H1 (cell line): Measurements from ENCODE around the gene PINK1.

Experiments
- ATF3 ChIP-seq: IDR thresholded peaks from 2 replicates; pipeline ENCODE4 v1.6.1; 2011; ENCODE audit warnings: low read depth, mild to moderate bottlenecking, low read length; ENCODE audit not compliant: insufficient read depth
- CTCF ChIP-seq, 3 experiments: IDR thresholded peaks; 1 replicate in 2 of 3; 2 replicates in 1 of 3; pipeline versions ENCODE4 v1.5.1 to v1.6.1; 2011; ENCODE audit warnings: low read length in 3 of 3, mild to moderate bottlenecking in 3 of 3, inconsistent platforms in 2 of 3, low read depth in 1 of 3, moderate library complexity in 1 of 3; ENCODE audit not compliant: insufficient read depth in 1 of 3; ENCODE audit errors: control extremely low read depth in 1 of 3
- EP300 ChIP-seq, 2 experiments: IDR thresholded peaks; 1 replicate in 1 of 2; 2 replicates in 1 of 2; pipeline ENCODE4 v1.6.1; 2011 to 2012; ENCODE audit warnings: low read depth in 2 of 2, low read length in 2 of 2, mild to moderate bottlenecking in 2 of 2, borderline replicate concordance in 1 of 2, inconsistent platforms in 1 of 2, moderate library complexity in 1 of 2
- KDM1A ChIP-seq: fragments of 200-600, 300-600 bp; sonication (generic); IDR thresholded peaks from 2 replicates; pipeline ENCODE4 v1.7.1; 2016; ENCODE audit warnings: mild to moderate bottlenecking, low read length, borderline replicate concordance
- POLR2A ChIP-seq, 2 experiments: IDR thresholded peaks; 1 replicate in 1 of 2; 2 replicates in 1 of 2; pipeline ENCODE4 v1.6.1; 2011; ENCODE audit warnings: low read depth in 2 of 2, low read length in 2 of 2, mild to moderate bottlenecking in 2 of 2; ENCODE audit errors: control extremely low read depth in 1 of 2
- POLR2AphosphoS5 ChIP-seq: IDR thresholded peaks from 2 replicates; pipeline ENCODE4 v1.6.1; 2011; ENCODE audit warnings: low read depth, low read length
- RAD21 ChIP-seq, 2 experiments: IDR thresholded peaks in 1 of 2; conservative IDR thresholded peaks in 1 of 2; 2 replicates each; pipeline ENCODE4 v1.6.1; 2011; ENCODE audit warnings: low read depth in 2 of 2, low read length in 2 of 2, improper control_type of control experiment in 1 of 2, inconsistent platforms in 1 of 2, mild to moderate bottlenecking in 1 of 2, moderate library complexity in 1 of 2
- RFX5 ChIP-seq: IDR thresholded peaks from 2 replicates; pipeline ENCODE4 v1.6.1; 2011; ENCODE audit warnings: low read depth, low read length, improper control_type of control experiment, borderline replicate concordance
- TAF1 ChIP-seq: IDR thresholded peaks from 2 replicates; pipeline ENCODE4 v1.6.1; 2011; ENCODE audit warnings: mild to moderate bottlenecking, low read depth, low read length
- TCF12 ChIP-seq: IDR thresholded peaks from 2 replicates; pipeline ENCODE4 v1.6.1; 2011; ENCODE audit warnings: low read depth, mild to moderate bottlenecking, low read length
- YY1 ChIP-seq: IDR thresholded peaks from 2 replicates; pipeline ENCODE4 v1.6.1; 2011; ENCODE audit warnings: low read depth, mild to moderate bottlenecking, low read length

- TF ChIP-seq CTCF (IDR thresholded peaks at IDR 0.05; ENCODE audit: control extremely low read depth in 1 of 3, insufficient read depth in 1 of 3, low read depth in 1 of 3, low read length in 3 of 3): no peak
- TF ChIP-seq ATF3: no peak
- no peak for TF ChIP-seq POLR2AphosphoS5
- no peak for TF ChIP-seq TAF1
- TF ChIP-seq KDM1A: no peak
- no peak for TF ChIP-seq EP300 (IDR thresholded peaks at IDR 0.05; ENCODE audit: borderline replicate concordance in 1 of 2, low read depth in 2 of 2, low read length in 2 of 2)
- TF ChIP-seq YY1: no peak
- TF ChIP-seq RFX5: no peak
- TF ChIP-seq POLR2A (IDR thresholded peaks at IDR 0.05; ENCODE audit: control extremely low read depth in 1 of 2, low read depth in 2 of 2, low read length in 2 of 2): no peak
- TF ChIP-seq RAD21 (IDR thresholded peaks at IDR 0.05 in 1 of 2, conservative IDR thresholded peaks at IDR 0.05 in 1 of 2; ENCODE audit: low read depth in 2 of 2, low read length in 2 of 2): no peak
- no peak for TF ChIP-seq TCF12
Observed at GRCh38 chr1:20663969-20664715, 30.9 kb downstream of the PINK1 start.
